Left ventricle myocardium superior (tissue), 1 donor: ENCODE results near the gene TOX2. TPM values are rescaled to one million over a fixed set of nuclear protein-coding genes. Genes with fewer than 3 reads are reported as not detected.

ENCODE experiments used
- ATAC-seq: fragments of 200-7000 bp; cut with Tn5 transposase; one replicate; pipeline ENCODE4 v1.9.1; 2020; ENCODE audit warnings: mild to moderate bottlenecking, moderate library complexity
- DNase-seq: peaks from one replicate; pipeline ENCODE4 v3.0.0-alpha.2; 2020
- intact Hi-C: fragments of 100-400 bp; cut with micrococcal nuclease; formaldehyde crosslinking; loops from one replicate; pipeline ENCODE4 v1.11.0; 2022
- total RNA-seq: library from RNA; stranded (reverse); fragmentation: NEBNext Ultra II Directional; extraction: Animal tissue kit (Norgen Biotek cat#: 25700); gene quantifications from one replicate; pipeline ENCODE4 v1.2.1, GENCODE V29; 2021
- donor health status: DM: no; HTN: yes; CAD: no; lungs with severe emphysema.

The TOX2 gene
- total RNA-seq, 1 donor from 2014 or later, result 0.47 TPM

DNA sequence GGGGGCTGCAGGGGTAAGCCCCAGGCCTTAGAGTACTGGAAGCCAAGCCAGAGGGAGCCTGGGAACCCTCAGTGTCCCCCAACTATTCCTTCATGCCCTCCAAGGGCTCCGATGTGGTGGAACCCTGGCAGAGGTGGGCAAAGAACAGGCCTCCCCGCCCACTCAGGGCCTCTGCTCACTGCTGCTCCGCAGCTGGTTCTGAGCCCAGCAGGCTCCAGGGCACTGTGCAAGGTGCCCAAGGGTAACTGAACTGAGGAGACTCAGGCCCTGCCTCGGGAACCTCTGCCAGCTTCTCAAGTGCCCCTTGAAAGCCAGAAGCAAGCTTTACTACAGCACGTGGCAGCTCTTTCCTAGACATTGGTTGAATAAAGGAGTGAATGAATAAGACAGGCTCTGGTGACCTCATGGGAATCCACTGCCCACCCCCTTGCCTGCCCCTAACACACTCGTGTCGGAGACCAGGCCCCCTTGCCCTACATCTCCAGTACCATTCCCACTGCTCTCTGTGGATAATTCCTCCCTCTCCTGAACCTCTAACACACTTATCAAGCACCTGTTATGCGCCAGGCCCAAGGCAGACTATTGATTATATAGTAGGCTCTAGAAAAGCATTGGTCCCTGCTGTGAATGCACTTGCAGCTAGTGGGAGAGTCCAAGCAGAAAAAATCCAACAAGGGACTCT, 55.0 kb downstream of the TOX2 start:
- intact Hi-C loops, result no loop called here
- DNase-seq (no peak), ATAC-seq (no peak)

DNA sequence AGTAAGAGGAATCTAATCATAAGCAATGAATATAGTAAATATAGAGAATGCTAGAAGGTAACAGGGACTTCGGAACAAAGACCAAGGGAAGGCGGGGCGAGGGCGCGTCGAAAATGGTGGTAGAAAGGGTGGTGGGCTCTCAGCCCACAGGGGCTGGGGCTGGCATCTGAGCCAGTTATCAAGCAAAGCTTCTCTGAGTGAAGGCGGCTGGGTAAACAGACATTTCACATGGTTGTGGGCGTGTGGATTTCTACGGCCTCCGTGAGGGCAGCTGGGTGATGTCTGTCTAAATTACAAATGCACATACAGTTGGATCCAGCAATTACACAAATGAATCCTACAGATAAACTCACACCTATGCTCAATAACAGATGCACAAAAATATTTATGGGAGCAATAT, 56.6 kb downstream of the TOX2 start:
- ATAC-seq (no peak), DNase-seq (no peak)

DNA sequence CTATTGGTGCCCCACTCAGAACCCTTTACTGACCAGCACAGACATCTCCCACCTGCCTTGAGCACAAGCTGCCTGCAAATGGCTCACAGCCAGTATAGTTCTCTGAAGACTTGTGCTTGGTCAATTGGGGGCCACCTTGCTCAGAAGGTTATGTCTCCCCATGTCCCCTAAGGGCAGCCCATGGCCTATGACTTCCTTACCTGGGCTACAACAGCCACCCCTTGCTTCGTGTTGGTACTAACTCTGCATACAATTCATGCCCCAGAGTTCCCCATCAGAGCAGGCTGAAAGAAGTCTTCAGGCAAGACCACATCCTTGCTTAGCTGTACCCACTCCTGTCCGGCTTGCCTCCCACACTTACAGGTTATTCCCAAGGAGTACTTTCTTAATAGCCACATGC, 57.4 kb downstream of the TOX2 start:
- intact Hi-C loops, result no loop called here
- ATAC-seq, result no peak
- no peak for DNase-seq

More for the DNA sequence above, 56.6 kb downstream of the TOX2 start:
- intact Hi-C loops, result no loop called here

- DNase-seq, result no peak
- intact Hi-C loops, result no loop called here
- no peak for ATAC-seq
Observed at GRCh38 chr20:43972692-43973091, 58.0 kb downstream of the TOX2 start.

DNA sequence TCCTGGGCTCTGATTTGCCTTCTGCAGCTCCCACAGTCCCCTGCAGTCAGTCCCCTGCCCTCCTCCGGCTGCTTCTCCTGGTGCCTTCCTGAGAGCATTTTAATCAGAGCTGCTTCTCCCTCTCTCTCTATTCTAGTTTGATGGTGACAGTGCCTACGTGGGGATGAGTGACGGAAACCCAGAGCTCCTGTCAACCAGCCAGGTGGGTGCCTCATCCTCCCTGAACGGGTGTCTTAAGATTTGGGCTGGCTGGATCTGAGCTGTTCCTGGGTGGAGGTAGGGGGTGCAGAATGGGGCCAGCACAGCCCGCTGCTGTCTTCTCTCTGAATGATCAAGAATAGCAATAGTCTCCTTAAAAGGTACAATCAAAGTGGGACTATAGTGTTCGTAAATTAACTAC, 58.6 kb downstream of the TOX2 start:
- no peak for DNase-seq
- intact Hi-C loops, result no loop called here
- no peak for ATAC-seq

DNA sequence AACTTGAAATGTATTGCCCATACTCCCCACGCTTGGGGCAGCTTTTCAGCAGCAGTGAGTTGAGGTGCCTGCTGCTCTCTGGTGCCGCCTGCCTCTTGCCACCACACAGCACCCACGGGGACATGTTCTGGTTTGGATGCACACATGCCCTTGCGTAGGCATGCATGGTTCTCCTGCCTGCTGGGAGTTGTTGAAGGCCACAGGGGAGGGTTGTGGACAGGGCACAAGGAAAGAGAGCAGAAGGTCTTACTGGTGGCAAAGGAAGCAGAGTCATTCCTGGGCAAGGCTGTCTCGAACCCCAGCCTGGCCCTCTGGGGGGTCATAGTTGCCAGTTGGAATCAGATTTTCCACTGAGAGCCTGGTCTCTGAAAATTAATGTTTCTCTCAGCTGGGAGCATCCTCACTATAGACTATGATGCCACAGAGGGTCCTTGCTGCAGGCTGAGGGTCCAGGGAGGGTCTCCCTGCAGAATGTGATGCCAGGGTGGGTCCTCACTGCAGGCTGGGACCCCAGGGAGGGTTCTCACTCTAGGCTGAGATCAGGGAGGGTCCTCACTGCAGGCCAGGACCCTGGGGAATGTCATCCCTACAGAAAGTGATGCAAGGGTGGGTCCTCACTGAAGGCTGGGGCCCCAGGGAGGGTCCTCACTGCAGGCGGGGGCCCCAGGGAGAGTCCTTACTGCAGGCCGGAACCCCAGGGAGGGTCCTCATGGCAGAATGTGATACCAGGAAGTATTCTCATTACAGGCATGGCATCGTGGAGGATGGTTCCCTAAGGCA, 59.2 kb downstream of the TOX2 start:
- DNase-seq (no peak), ATAC-seq (no peak)
- intact Hi-C loops, result no loop called here

GRCh38 chr20:43974695-43975094, 60.0 kb downstream of the TOX2 start:
- DNase-seq (no peak), ATAC-seq (no peak)
- intact Hi-C loops, result no loop called here

DNA sequence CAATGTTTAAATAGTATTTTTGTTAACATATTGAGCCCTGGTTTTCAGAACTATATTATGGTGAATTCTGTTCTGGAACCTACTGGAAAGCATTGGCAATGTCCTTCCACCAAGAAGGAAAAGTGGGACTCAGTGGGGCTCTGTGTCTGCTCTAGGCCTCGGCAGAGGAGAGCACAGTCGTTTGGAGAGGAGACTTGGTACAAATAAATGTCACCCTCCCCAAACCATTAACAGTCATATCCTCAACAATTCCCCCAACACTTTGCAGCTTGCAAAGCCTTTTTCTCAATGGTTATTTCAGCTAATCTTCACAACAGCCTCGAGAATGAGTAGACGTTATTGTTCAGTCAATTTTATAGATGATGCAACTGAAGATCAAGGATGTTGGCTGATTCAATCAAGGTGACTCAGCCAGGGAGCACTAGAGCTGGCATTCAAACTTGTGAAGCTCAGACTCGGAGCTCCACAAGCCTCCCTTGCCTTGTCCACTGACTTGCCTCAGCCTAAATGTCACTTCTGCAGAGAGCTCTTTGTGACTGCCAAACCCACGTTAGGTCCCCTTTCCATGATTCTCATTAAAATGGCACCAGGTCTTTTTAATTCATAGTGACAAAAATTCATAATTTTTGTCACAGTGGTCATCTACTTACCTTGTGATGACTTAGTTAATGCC, 60.6 kb downstream of the TOX2 start:
- ATAC-seq (no peak), DNase-seq (no peak)
- intact Hi-C loops, result no loop called here

- no peak for ATAC-seq
- no peak for DNase-seq
- intact Hi-C loops, result no loop called here
Observed at GRCh38 chr20:43976547-43976946, 61.9 kb downstream of the TOX2 start.

GRCh38 chr20:43977252-43977651, 62.6 kb downstream of the TOX2 start:
- DNase-seq (no peak), ATAC-seq (no peak)
- intact Hi-C loops, result no loop called here

DNA sequence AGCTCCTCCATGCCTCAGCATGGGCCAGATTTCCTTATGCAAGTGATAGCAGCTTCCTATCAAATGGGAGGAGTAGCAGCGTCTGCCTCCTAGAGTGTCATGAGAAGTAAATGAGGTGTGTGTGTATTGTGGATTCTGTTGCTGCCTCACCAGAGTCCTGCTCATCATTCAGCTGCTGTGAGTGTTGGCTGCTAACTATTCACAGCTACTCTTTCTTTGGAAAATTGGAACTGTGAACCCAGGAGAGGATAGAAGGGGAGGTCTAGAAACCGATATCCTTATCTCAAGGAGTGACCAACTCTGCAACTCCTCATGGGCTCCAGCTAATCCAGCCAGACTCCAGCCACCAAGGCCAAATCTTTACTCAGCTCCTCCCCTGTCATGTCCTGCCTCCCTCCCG, 63.3 kb downstream of the TOX2 start:
- DNase-seq (no peak), ATAC-seq (no peak)
- intact Hi-C loops, result no loop called here

GRCh38 chr20:43979576-43980105, 65.0 kb downstream of the TOX2 start:
- ATAC-seq (no peak), DNase-seq (no peak)
- intact Hi-C loops, result no loop called here

GRCh38 chr20:43981540-43981939, 66.9 kb downstream of the TOX2 start:
- ATAC-seq, result no peak
- intact Hi-C loops, result no loop called here

GRCh38 chr20:43982016-43982415, 67.4 kb downstream of the TOX2 start:
- DNase-seq, result no peak
- intact Hi-C loops, result no loop called here
- no peak for ATAC-seq

More at GRCh38 chr20:43981540-43981939, 66.9 kb downstream of the TOX2 start:
- no peak for DNase-seq

DNA sequence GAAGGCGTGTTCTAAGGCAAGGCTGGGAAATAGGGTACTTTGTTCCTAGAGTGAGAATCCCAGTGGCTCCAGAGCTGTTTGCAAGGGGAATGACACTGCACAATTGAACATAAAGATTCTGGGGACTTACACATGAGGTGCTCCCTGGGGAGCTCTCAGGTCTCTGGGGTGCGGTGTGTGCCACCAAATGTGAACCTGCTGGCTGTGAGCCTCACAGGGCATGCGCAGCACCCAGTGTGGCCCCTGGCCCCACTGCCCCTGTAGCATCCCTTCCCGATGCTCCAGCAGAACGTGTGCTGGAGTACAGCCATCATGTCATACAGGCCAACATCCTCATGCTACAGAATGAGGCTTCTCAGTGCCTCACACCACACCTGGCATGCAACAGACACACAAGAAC, 68.2 kb downstream of the TOX2 start:
- ATAC-seq, result no peak
- DNase-seq, result no peak
- intact Hi-C loops, result no loop called here

DNA sequence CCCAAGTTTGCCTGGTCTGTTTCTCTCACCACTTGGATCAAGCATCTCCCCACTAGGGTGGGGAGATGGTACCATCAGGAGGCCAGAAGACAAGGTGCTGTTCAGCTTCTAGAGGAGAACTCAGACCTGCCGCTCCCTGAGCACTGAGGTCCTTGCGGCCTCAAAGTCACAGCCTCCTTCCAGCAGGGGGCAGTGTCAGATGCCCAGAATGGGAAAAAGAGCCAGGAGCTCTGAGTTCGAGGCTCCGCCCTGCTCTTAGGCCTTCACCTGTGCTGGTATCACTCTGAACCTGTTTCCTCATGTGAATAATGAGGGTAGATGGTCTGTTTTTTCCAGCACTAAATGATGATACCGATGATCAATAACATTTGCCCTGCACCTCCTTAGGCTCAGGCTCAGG, 68.7 kb downstream of the TOX2 start:
- DNase-seq, result no peak
- no peak for ATAC-seq
- intact Hi-C loops, result no loop called here

DNA sequence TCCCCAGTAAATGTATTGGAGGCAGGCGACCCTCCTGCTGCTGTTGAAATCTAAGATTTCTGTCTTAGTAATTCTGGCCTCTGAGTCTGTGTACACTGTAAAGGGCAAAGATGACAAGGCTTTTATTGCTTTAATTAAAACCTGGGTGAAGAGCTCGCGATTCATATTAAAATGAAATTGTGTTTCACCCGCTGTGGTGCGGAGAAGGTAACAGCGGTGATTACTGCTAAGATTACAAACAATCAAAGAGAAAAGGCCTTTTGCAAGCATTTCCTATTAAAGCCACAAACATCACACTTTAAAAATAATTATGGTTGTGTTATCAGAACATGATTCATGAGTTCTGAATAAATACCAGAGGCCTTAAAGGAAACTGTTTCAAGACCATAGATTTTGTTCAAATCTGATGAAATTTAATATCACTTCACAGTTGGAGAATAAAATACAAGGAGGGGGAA, 69.3 kb downstream of the TOX2 start:
- ATAC-seq, result no peak
- no peak for DNase-seq
- intact Hi-C loops, result no loop called here

DNA sequence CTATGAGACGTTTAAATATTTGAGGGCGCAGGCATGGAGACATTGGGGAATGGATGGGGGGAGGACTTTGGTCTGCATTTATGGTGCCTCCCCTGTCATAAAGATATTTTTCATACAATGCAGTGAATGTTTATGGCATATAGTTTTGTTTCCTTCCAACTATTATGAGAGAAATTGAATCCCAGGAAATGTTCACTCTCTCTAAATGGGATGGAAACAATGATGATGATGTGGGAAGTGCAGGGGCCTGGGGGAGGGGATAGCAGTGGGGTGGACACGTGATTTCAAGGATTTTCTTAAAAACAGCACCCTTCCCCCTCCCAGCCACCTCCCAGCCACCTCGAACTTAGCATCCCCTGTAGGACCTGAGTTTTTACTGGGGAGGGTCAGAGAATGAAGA, 69.9 kb downstream of the TOX2 start:
- DNase-seq (no peak), ATAC-seq (no peak)
- intact Hi-C loops, result no loop called here

- intact Hi-C loops, result no loop called here
- DNase-seq (no peak), ATAC-seq (no peak)
Observed at GRCh38 chr20:43985121-43985520, 70.5 kb downstream of the TOX2 start.
